ENCODE results near the gene OLA1. TPM values are rescaled to one million over a fixed set of nuclear protein-coding genes. Genes with fewer than 3 reads are reported as not detected.

The OLA1 gene
- total and polyA plus RNA-seq, 2 of the 4 experiments (the other 2 are of a cell fraction), result 54.7 to 71.2 TPM

GRCh38 chr2:174227748-174228147 is 20.6 kb downstream of the OLA1 start:
- no peak overlapping the region for H3K4me2 ChIP-seq (ENCODE audit: low read depth, low read length)
- H3K9me3 ChIP-seq (ENCODE audit: control insufficient read depth, insufficient read depth, low read length), result no peaks in the 10 kb centered on the region
- no peaks in the 10 kb centered on the region for H3K9me1 ChIP-seq (ENCODE audit: insufficient read depth, low read length)
- H3K56ac ChIP-seq (ENCODE audit: extremely low read depth, insufficient read depth, low read length), result no peak overlapping the region
- peaks cover 13 to 17% of the 10 kb centered on the region in 2 experiments; a peak in 3 of 4 replicates for H3K79me1 ChIP-seq (ENCODE audit: low read depth in 1 of 2, low read length in 2 of 2)
- dilution Hi-C loops (cut with HindIII; ENCODE audit: low sequenced_read_pairs, unreplicated experiment) (no loop called here), in situ Hi-C loops (cut with MboI; ENCODE audit: low sequenced_read_pairs) (no loop called here), intact Hi-C loops (cut with micrococcal nuclease) (no loop called here)
- no peak overlapping the region for H4K91ac ChIP-seq (ENCODE audit: insufficient read depth, low read depth, low read length)
- H2AK9ac ChIP-seq (replicated peaks; ENCODE audit: low read depth, low read length, poor library complexity), result no peak overlapping the region
- H4K5ac ChIP-seq (ENCODE audit: low read depth, low read length), result no peak overlapping the region
- 83% methylated on average over 1 of the region's 1 CpG; no CpG with 5 or more reads in 1 of the 2 experiments for WGBS, 2 experiments (ENCODE audit: extremely low coverage in 2 of 2, insufficient read length in 1 of 2)
- H2BK5ac ChIP-seq (ENCODE audit: low read depth, low read length, poor library complexity, severe bottlenecking), result no peak overlapping the region
- H3K36me3 ChIP-seq (ENCODE audit: control insufficient read depth, insufficient read depth, low read length), result peaks cover 5% of the 10 kb centered on the region
- H2BK20ac ChIP-seq (ENCODE audit: low read depth, low read length), result no peak overlapping the region
- no peak overlapping the region for H2AFZ ChIP-seq (replicated peaks; ENCODE audit: low read length, poor library complexity)
- H3K4me1 ChIP-seq (ENCODE audit: control insufficient read depth, insufficient read depth, low read length), result no peaks in the 10 kb centered on the region
- no peak for ATAC-seq (ENCODE audit: low read depth)
- H3K23ac ChIP-seq (ENCODE audit: low read depth, low read length), result no peak overlapping the region
- no peaks in the 10 kb centered on the region for H3K27me3 ChIP-seq (ENCODE audit: control insufficient read depth, insufficient read depth, low read length)
- no peak overlapping the region for H3K27ac ChIP-seq (ENCODE audit: insufficient read depth, low read length)
- no peak overlapping the region for H3K4me3 ChIP-seq (ENCODE audit: insufficient read depth, low read depth, low read length)
- H3K9ac ChIP-seq (ENCODE audit: low read depth, low read length), result no peak overlapping the region
- H4K20me1 ChIP-seq (ENCODE audit: insufficient read depth, low read length), result no peaks in the 10 kb centered on the region
- POLR2A ChIA-PET (ENCODE audit: unreplicated experiment), result no interaction called here
- TF ChIP-seq POLR2A (IDR thresholded peaks at IDR 0.05; ENCODE audit: low read depth, low read length) (no peak), MAFK (IDR thresholded peaks at IDR 0.05; ENCODE audit: low read depth, low read length) (no peak), RFX5 (IDR thresholded peaks at IDR 0.05; ENCODE audit: low read depth, low read length) (no peak), USF2 (IDR thresholded peaks at IDR 0.05; ENCODE audit: low read depth, low read length) (no peak), FOS (IDR thresholded peaks at IDR 0.05; ENCODE audit: low read depth, low read length) (no peak), CHD1 (IDR thresholded peaks at IDR 0.05; ENCODE audit: low read depth, low read length) (no peak), SMC3 (IDR thresholded peaks at IDR 0.05; ENCODE audit: low read depth, low read length) (no peak), CEBPB (IDR thresholded peaks at IDR 0.05; ENCODE audit: low read depth, low read length) (no peak), MXI1 (IDR thresholded peaks at IDR 0.05; ENCODE audit: borderline replicate concordance, low read depth, low read length) (no peak), CTCF (conservative IDR thresholded peaks at IDR 0.05; ENCODE audit: low read depth, low read length) (no peak), RAD21 (IDR thresholded peaks at IDR 0.05; ENCODE audit: low read length) (no peak), ELK1 (IDR thresholded peaks at IDR 0.05; ENCODE audit: borderline replicate concordance, low read depth, low read length) (no peak)
- DNase-seq, result no peak
- no peak overlapping the region for H2BK120ac ChIP-seq (ENCODE audit: low read depth, low read length)
- H3K14ac ChIP-seq (replicated peaks; ENCODE audit: low read depth, low read length), result no peak overlapping the region
- H3K4ac ChIP-seq (ENCODE audit: low read depth, low read length), result no peak overlapping the region
- H3K18ac ChIP-seq (ENCODE audit: low read depth, low read length), result no peak overlapping the region
- H2BK15ac ChIP-seq (ENCODE audit: low read depth, low read length), result no peak overlapping the region
- no peak overlapping the region for H2AK5ac ChIP-seq (ENCODE audit: low read depth, low read length)
- no peak overlapping the region for H4K8ac ChIP-seq (ENCODE audit: low read depth in 2 of 2, low read length in 2 of 2)
- CTCF ChIA-PET, result no interaction called here
- no TSS peak for BruUV-seq (replicated peaks)

Data from IMR-90 (cell line).